ENCODE results near the gene TEX52.

The TEX52 gene

GRCh38 chr12:2862876-2863275 is 6.0 kb upstream of the TEX52 start:
- TF ChIP-seq TEAD4 (IDR thresholded peaks at IDR 0.05) (no peak), YY1 (IDR thresholded peaks at IDR 0.05; ENCODE audit: low read depth) (no peak), NFIC (IDR thresholded peaks at IDR 0.05) (no peak), MAX (IDR thresholded peaks at IDR 0.05) (no peak)

GRCh38 chr12:2860170-2860569 is 3.3 kb upstream of the TEX52 start:
- TF ChIP-seq NFIC (IDR thresholded peaks at IDR 0.05) (no peak), TCF12 (IDR thresholded peaks at IDR 0.05; ENCODE audit: low read depth) (no peak), TAF1 (IDR thresholded peaks at IDR 0.05; ENCODE audit: low read depth) (no peak), CREB1 (IDR thresholded peaks at IDR 0.05; ENCODE audit: low read depth) (no peak), EGR1 (IDR thresholded peaks at IDR 0.05) (no peak), EP300 (IDR thresholded peaks at IDR 0.05; ENCODE audit: borderline replicate concordance) (no peak), USF1 (IDR thresholded peaks at IDR 0.05) (no peak), FOXM1 (IDR thresholded peaks at IDR 0.05; ENCODE audit: borderline replicate concordance, low read depth) (no peak), REST (IDR thresholded peaks at IDR 0.05; ENCODE audit: low read depth) (no peak), CEBPB (IDR thresholded peaks at IDR 0.05) (no peak), TEAD4 (IDR thresholded peaks at IDR 0.05) (no peak), ZBTB7A (IDR thresholded peaks at IDR 0.05; ENCODE audit: low read depth) (no peak), RAD21 (IDR thresholded peaks at IDR 0.05; ENCODE audit: low read depth) (no peak), MAX (IDR thresholded peaks at IDR 0.05) (no peak), YY1 (IDR thresholded peaks at IDR 0.05; ENCODE audit: low read depth) (no peak)

- TF ChIP-seq CREB1 (IDR thresholded peaks at IDR 0.05; ENCODE audit: low read depth) (no peak), REST (IDR thresholded peaks at IDR 0.05; ENCODE audit: low read depth) (no peak), CEBPB (IDR thresholded peaks at IDR 0.05) (no peak), EGR1 (IDR thresholded peaks at IDR 0.05) (no peak), RAD21 (IDR thresholded peaks at IDR 0.05; ENCODE audit: low read depth) (no peak)
Measured at GRCh38 chr12:2858944-2859421, 2.1 kb upstream of the TEX52 start.

- TF ChIP-seq TAF1 (IDR thresholded peaks at IDR 0.05; ENCODE audit: low read depth) (no peak), EGR1 (IDR thresholded peaks at IDR 0.05) (no peak), USF1 (IDR thresholded peaks at IDR 0.05) (no peak)
Measured at GRCh38 chr12:2858334-2858733, 1.5 kb upstream of the TEX52 start.

- TF ChIP-seq TEAD4 (IDR thresholded peaks at IDR 0.05) (no peak), ZBTB7A (IDR thresholded peaks at IDR 0.05; ENCODE audit: low read depth) (no peak), MAX (IDR thresholded peaks at IDR 0.05) (no peak), USF1 (IDR thresholded peaks at IDR 0.05) (no peak)
Measured at GRCh38 chr12:2857576-2857975, 737 bp upstream of the TEX52 start.

GRCh38 chr12:2856051-2856450 is 788 bp downstream of the TEX52 start:
- TF ChIP-seq REST (IDR thresholded peaks at IDR 0.05; ENCODE audit: low read depth), result no peak
- TF ChIP-seq MAX (IDR thresholded peaks at IDR 0.05), result no peak
- TF ChIP-seq EGR1 (IDR thresholded peaks at IDR 0.05), result no peak
- no peak for TF ChIP-seq RAD21 (IDR thresholded peaks at IDR 0.05; ENCODE audit: low read depth)
- no peak for TF ChIP-seq EP300 (IDR thresholded peaks at IDR 0.05; ENCODE audit: borderline replicate concordance)
- TF ChIP-seq FOXM1 (IDR thresholded peaks at IDR 0.05; ENCODE audit: borderline replicate concordance, low read depth), result no peak
- no peak for TF ChIP-seq USF1 (IDR thresholded peaks at IDR 0.05)
- no peak for TF ChIP-seq TEAD4 (IDR thresholded peaks at IDR 0.05)
- TF ChIP-seq YY1 (IDR thresholded peaks at IDR 0.05; ENCODE audit: low read depth), result no peak
- TF ChIP-seq CREB1 (IDR thresholded peaks at IDR 0.05; ENCODE audit: low read depth), result no peak
- TF ChIP-seq ZBTB7A (IDR thresholded peaks at IDR 0.05; ENCODE audit: low read depth), result no peak

All from Ishikawa (cell line).